ENCODE results near the gene EWSR1.

EWSR1 gene

GRCh38 chr22:29307596-29308147, 39.6 kb downstream of the EWSR1 start:
- no peak for DNase-seq

- DNase-seq: no peak
Observed at GRCh38 chr22:29308148-29308790, 40.2 kb downstream of the EWSR1 start.

GRCh38 chr22:29308791-29309262, 40.8 kb downstream of the EWSR1 start:
- no peak for DNase-seq

- no peak for DNase-seq
Observed at GRCh38 chr22:29309332-29310064, 41.4 kb downstream of the EWSR1 start.

- no peak for DNase-seq
Observed at GRCh38 chr22:29310065-29310862, 42.2 kb downstream of the EWSR1 start.

GRCh38 chr22:29310863-29311339, 42.8 kb downstream of the EWSR1 start:
- no peak for DNase-seq

- no peak for DNase-seq
Observed at GRCh38 chr22:29311464-29312217, 43.6 kb downstream of the EWSR1 start.

- DNase-seq: no peak
Observed at GRCh38 chr22:29312218-29313125, 44.4 kb downstream of the EWSR1 start.

GRCh38 chr22:29313126-29313575, 45.1 kb downstream of the EWSR1 start:
- no peak for DNase-seq

- DNase-seq: no peak
Observed at GRCh38 chr22:29313576-29314466, 45.8 kb downstream of the EWSR1 start.

GRCh38 chr22:29314537-29315285, 46.6 kb downstream of the EWSR1 start:
- DNase-seq: no peak

GRCh38 chr22:29315286-29316140, 47.4 kb downstream of the EWSR1 start, which contains the start of gene RASL10A:
Gene RASL10A (minus strand): TSS chr22:29315697. CDS start chr22:29315246, 451 bp downstream.
- no peak for DNase-seq

- no peak for DNase-seq
Observed at GRCh38 chr22:29316141-29316828, 48.2 kb downstream of the EWSR1 start.

- DNase-seq: no peak
Observed at GRCh38 chr22:29317827-29318454, 49.9 kb downstream of the EWSR1 start.

GRCh38 chr22:29319072-29319471, 51.0 kb downstream of the EWSR1 start:
- no peak for DNase-seq

- no peak for DNase-seq
Observed at GRCh38 chr22:29320546-29320945, 52.5 kb downstream of the EWSR1 start.

GRCh38 chr22:29323641-29324040, 55.6 kb downstream of the EWSR1 start:
- no peak for DNase-seq
